NCI-H524 (cell line): ENCODE measurements around the gene FAIM2.
"Not testable (repeated sequence)": the region's sequence is repeated elsewhere in the genome, so short reads cannot be mapped to it uniquely, and the experiment has no call there.

ENCODE experiments used
- DNase-seq, 2 experiments: peaks; one replicate each; lab custom pipeline; 2025; lab: John Stamatoyannopoulos, UW

The FAIM2 gene

GRCh38 chr12:49863946-49864797, 39.5 kb downstream of the FAIM2 start:
- peak; percentile 52 to 77 for DNase-seq

- not testable (repeated sequence) for DNase-seq
Observed at GRCh38 chr12:49860921-49861320, 42.8 kb downstream of the FAIM2 start.

GRCh38 chr12:49855890-49856289, 47.8 kb downstream of the FAIM2 start:
- DNase-seq, result not testable (repeated sequence)

- no peak for DNase-seq
Observed at GRCh38 chr12:49854976-49855375, 48.7 kb downstream of the FAIM2 start.

GRCh38 chr12:49853671-49854070, 50.0 kb downstream of the FAIM2 start:
- no peak for DNase-seq

GRCh38 chr12:49847161-49847560, 56.5 kb downstream of the FAIM2 start:
- DNase-seq, result no peak

GRCh38 chr12:49846032-49846431, 57.7 kb downstream of the FAIM2 start:
- no peak for DNase-seq

- DNase-seq, result no peak
Observed at GRCh38 chr12:49843876-49844437, 59.7 kb downstream of the FAIM2 start.

- DNase-seq, result peak in 1 of 2 experiments; percentile 31
Observed at GRCh38 chr12:49843411-49843810, 60.3 kb downstream of the FAIM2 start.

GRCh38 chr12:49842519-49843352, 61.0 kb downstream of the FAIM2 start, which contains the start of gene BCDIN3D:
Gene BCDIN3D, minus strand, starts transcription at chr12:49843106. Its CDS starts 19 bp downstream, at chr12:49843087.
- DNase-seq, result peak; percentile 64 to 85

- peak in 1 of 2 experiments; percentile 60 for DNase-seq
Observed at GRCh38 chr12:49838973-49839633, 64.6 kb downstream of the FAIM2 start.

- DNase-seq, result no peak
Observed at GRCh38 chr12:49832836-49833421, 70.8 kb downstream of the FAIM2 start.

- no peak for DNase-seq
Observed at GRCh38 chr12:49831717-49832116, 72.0 kb downstream of the FAIM2 start.

GRCh38 chr12:49828133-49829091, 75.3 kb downstream of the FAIM2 start, which contains the start of gene NCKAP5L:
Gene NCKAP5L, minus strand, starts transcription at chr12:49828413. Its CDS starts 24,369 bp downstream, at chr12:49804044.
- peak; percentile 90 to 92 for DNase-seq

GRCh38 chr12:49827401-49828099, 76.2 kb downstream of the FAIM2 start:
- peak; percentile 74 to 83 for DNase-seq

GRCh38 chr12:49827051-49827400, 76.7 kb downstream of the FAIM2 start:
- peak in 1 of 2 experiments; percentile 8 for DNase-seq

GRCh38 chr12:49825971-49826421, 77.7 kb downstream of the FAIM2 start:
- no peak for DNase-seq

- no peak for DNase-seq
Observed at GRCh38 chr12:49825360-49825970, 78.2 kb downstream of the FAIM2 start.

GRCh38 chr12:49824895-49825294, 78.8 kb downstream of the FAIM2 start:
- DNase-seq, result no peak
